Right hindlimb (tissue), 1 donor: ENCODE measurements around the gene TMBIM6.
"Not testable (repeated sequence)": the region's sequence is repeated elsewhere in the genome, so short reads cannot be mapped to it uniquely, and the experiment has no call there.

ENCODE experiments used
- DNase-seq: peaks from one replicate; pipeline ENCODE4 v3.0.0-alpha.2; 2018

Gene TMBIM6

GRCh38 chr12:49730050-49730449, 11.3 kb upstream of the TMBIM6 start:
- DNase-seq, result no peak

GRCh38 chr12:49730568-49731101, 10.7 kb upstream of the TMBIM6 start:
- DNase-seq, result no peak

DNA sequence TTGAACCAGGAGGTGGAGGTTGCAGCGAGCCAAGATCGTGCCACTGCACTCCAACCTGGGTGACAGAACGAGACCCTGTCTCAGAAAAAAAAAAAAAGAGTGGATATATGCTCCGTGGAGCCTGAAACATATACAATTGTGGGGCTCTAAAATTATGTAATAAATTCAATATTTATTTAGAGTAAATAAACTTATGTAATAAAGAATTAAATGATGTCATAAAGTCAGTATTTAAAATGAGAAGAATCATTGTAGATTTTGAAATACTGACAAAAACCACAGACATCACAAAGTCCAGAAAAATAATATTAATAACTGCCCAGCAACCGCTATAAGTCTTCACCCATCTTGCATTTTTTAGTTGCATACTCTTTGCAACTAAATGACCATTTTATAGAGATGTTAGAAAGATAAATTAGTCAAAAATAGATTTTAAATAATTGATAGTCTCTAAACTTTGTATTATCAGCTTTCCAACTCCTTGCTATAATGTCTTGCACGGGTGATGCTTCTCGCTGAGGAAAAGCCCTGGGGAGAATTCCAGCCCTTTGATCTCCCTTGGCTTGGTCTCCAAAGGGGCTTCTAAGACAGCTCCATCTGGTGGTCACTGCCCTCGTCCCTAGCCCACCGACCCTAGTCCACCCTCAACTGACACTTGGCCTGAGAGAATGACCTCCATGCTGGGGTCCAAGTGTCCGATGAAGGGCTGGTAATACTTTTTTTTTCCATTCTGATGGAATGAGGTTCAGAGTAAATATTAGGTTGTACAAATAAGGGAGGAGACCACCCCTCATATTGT, 7.9 kb upstream of the TMBIM6 start:
- no peak for DNase-seq

GRCh38 chr12:49734900-49735299, 6.5 kb upstream of the TMBIM6 start:
- DNase-seq, result not testable (repeated sequence)

DNA sequence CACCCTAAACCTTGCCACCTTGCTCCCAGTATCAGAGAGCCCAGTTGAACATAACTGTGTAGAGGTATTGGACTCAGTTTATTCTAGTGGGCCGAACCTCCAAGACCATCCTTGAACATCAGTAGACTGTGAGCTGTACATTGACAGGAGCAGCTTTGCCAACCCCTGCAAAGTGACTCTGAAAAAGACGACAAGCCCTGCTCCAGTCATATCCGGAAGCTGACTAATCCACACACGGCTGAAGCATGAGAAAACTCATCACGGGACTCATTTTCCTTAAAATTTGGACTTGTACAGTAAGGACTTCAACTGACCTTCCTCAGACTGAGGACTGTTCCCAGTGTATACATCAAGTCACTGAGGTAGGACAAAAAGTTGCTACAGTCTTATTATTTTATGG, 2.6 kb upstream of the TMBIM6 start:
- DNase-seq, result not testable (repeated sequence)

GRCh38 chr12:49740277-49740676, 1.1 kb upstream of the TMBIM6 start:
- not testable (repeated sequence) for DNase-seq

GRCh38 chr12:49741882-49742620, 694 bp downstream of the TMBIM6 start:
- peak; percentile 82 for DNase-seq

GRCh38 chr12:49744363-49744885, 3.1 kb downstream of the TMBIM6 start:
- DNase-seq, result no peak

- DNase-seq, result no peak
Observed at GRCh38 chr12:49748306-49748705, 6.9 kb downstream of the TMBIM6 start.

DNA sequence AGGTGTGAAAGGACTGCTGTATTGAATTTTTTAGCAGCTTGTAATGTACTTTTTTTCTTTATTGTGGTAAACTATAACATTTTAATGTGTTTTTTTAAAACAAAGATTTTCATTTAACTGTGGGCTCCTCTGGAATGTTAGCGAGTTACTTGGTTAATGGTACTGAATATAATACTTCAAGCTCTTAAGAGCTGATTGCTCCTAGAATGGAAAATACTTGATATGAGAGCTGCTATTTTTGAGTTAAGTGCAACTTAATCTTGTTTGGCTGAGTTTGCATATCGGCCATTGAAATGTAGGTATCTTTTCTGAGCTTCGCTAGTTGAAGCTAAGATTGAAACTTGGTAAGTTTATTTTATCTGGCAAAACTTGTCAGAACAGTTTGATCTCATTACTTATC, 7.4 kb downstream of the TMBIM6 start:
- DNase-seq, result no peak

DNA sequence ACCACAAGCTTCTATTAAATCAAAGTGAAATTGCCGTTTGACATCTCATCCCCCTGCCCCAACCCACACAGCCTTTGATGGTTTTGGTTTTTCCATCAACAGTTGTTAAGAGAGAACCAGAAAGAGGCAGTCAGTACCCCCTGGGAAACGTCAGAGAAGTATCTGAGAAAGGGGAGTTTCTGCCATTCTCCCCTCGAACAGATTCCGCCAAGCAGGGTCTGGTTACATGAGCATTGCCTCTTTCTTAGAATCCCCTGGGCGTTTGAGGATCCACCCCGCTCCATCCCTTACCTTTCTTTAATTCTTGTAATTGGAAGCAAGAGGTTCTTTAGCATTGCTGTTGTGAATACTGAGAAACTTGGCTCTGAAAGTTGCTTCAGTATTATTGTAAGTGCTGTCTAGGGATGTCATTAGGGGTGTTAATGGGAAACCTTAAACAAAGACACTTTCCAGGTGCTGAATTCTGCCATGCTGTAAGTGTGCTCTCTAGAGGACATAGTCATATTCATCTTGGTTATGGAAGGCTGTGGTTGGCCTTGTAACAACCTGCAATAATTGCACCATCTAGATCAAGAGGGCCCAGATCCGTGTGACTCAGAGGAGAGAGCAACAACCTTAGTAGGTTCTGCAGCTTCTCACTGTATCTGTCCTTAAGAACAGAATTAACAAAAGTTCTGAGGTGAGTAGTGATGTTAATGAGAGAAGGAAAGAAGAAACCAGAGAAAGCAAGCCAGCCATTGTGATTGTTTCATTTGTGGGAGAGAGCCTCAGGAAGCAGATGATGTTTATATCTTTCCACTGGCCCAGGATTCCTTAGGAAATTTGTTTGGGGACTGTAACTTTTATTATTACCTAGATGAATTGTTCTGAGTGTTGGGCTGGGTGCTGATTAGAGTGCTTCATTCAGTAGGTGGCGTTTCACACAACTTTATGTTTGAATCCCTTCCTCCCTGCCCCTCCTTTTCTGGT, 9.0 kb downstream of the TMBIM6 start:
- no peak for DNase-seq

GRCh38 chr12:49750996-49751393, 9.6 kb downstream of the TMBIM6 start:
- DNase-seq, result no peak

DNA sequence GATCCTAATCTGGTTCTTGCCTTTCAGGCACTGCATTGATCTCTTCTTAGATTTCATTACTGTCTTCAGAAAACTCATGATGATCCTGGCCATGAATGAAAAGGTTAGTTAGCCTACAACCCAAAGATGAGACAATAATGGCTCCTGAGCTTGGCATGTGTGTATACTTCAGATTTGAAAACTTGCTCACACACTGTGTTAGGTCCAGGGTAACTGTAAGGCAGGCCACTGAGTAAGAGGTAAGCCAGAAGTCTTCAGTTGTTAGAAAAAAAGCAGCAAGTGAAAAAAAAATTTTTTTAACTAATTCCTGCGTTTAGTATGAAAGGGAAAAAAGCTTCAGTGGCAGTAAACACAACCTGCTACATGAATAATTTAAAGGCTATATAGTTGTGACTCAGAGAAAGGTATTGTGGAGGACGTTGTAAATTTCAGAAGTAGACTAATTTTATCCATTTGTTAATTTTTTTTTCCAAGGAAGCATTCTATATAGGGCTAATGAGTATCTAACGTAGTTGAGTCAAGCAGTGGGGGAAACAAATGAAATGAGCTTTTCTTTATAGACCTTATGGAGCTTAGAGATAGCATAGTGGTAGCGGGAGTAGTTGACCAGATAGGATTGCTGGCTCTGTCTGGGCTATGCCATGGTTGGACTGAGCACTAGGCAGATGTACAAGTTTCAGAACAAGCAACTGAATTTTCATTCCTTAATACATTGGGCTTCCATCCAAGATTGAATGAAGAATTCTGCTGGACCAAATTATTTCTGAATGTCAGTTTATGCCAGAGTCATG, 20.5 kb downstream of the TMBIM6 start:
- DNase-seq, result no peak

- no peak for DNase-seq
Observed at GRCh38 chr12:49762468-49762847, 21.1 kb downstream of the TMBIM6 start.

GRCh38 chr12:49763006-49763591, 21.7 kb downstream of the TMBIM6 start:
- DNase-seq, result peak; percentile 55

- no peak for DNase-seq
Observed at GRCh38 chr12:49764126-49764525, 22.8 kb downstream of the TMBIM6 start.

- no peak for DNase-seq
Observed at GRCh38 chr12:49766115-49766455, 24.7 kb downstream of the TMBIM6 start.

GRCh38 chr12:49767333-49767732, 26.0 kb downstream of the TMBIM6 start:
- DNase-seq, result no peak

- not testable (repeated sequence) for DNase-seq
Observed at GRCh38 chr12:49773102-49773501, 31.7 kb downstream of the TMBIM6 start.

GRCh38 chr12:49776413-49776812, 35.1 kb downstream of the TMBIM6 start:
- DNase-seq, result peak; percentile 76

- DNase-seq, result no peak
Observed at GRCh38 chr12:49776858-49777257, 35.5 kb downstream of the TMBIM6 start.
